Measurements from ENCODE around the gene KIAA0319L. TPM values are rescaled to one million over a fixed set of nuclear protein-coding genes. Genes with fewer than 3 reads are reported as not detected.

KIAA0319L gene
- total RNA-seq, 4 donors from 2014 or later = 91.7 to 112 (median 97.6) TPM

- TF ChIP-seq EP300 (IDR thresholded peaks at IDR 0.05; ENCODE audit: low read depth) = no peak
- TF ChIP-seq CTCF (IDR thresholded peaks at IDR 0.05) = no peak
- no peak for TF ChIP-seq POLR2AphosphoS5 (IDR thresholded peaks at IDR 0.05)
- TF ChIP-seq POLR2A (IDR thresholded peaks at IDR 0.05) = no peak
Observed at GRCh38 chr1:35386959-35387358, 170.2 kb downstream of the KIAA0319L start.

GRCh38 chr1:35386290-35386689 lies 170.9 kb downstream of the KIAA0319L start:
- DNase-seq = no peak
- Histone ChIP-seq H3K27me3 (no peaks in the 10 kb centered on the region), H3K9me3 (no peaks in the 10 kb centered on the region), H3K4me1 (no peaks in the 10 kb centered on the region), H3K36me3 (peaks cover 0 to 49% (median 8%) of the 10 kb centered on the region in 4 donors), H3K4me3 (no peak overlapping the region), H3K27ac (no peak overlapping the region)
- in situ Hi-C loops (cut with MboI; ENCODE audit: low pct_ligation_motif_present in 1 of 4, low pct_unique_long_range_greater_than_20kb in 1 of 4, low sequenced_read_pairs in 3 of 4) = no loop called here
- whole genome bisulfite sequencing, 2 donors (ENCODE audit: low coverage in 1 of 2) = 87 to 91% methylated on average over 6 to 7 of the region's 7 CpGs
- intact Hi-C loops (cut with DNase I; ENCODE audit: low total_unique reads) = no loop called here
- TF ChIP-seq POLR2AphosphoS5 (IDR thresholded peaks at IDR 0.05) = no peak
- no peak for TF ChIP-seq POLR2A (IDR thresholded peaks at IDR 0.05)
- TF ChIP-seq CTCF (IDR thresholded peaks at IDR 0.05) = no peak
- TF ChIP-seq EP300 (IDR thresholded peaks at IDR 0.05; ENCODE audit: low read depth) = no peak

More at GRCh38 chr1:35386959-35387358, 170.2 kb downstream of the KIAA0319L start:
- in situ Hi-C loops (cut with MboI; ENCODE audit: low pct_ligation_motif_present in 1 of 4, low pct_unique_long_range_greater_than_20kb in 1 of 4, low sequenced_read_pairs in 3 of 4) = no loop called here
- Histone ChIP-seq H3K4me1 (no peaks in the 10 kb centered on the region), H3K27ac (no peak overlapping the region), H3K27me3 (no peaks in the 10 kb centered on the region), H3K4me3 (no peak overlapping the region), H3K9me3 (no peaks in the 10 kb centered on the region), H3K36me3 (peaks cover 0 to 55% (median 8%) of the 10 kb centered on the region in 4 donors)
- WGBS, 2 donors (ENCODE audit: low coverage in 1 of 2) = 90 to 100% methylated on average over 3 to 6 of the region's 6 CpGs
- intact Hi-C loops (cut with DNase I; ENCODE audit: low total_unique reads) = no loop called here
- DNase-seq = no peak

Other genes with a start within 250 kb of the KIAA0319L start
- 10 to 100 TPM in 1 of 4 donors, 1 to 10 TPM in 3; 6.7 to 11.3 (median 9.5) TPM for gene NCDN, start 396 bp upstream of the KIAA0319L start, total RNA-seq
- gene TFAP2E, start 15.9 kb upstream of the KIAA0319L start, total RNA-seq = 1 to 10 TPM in 1 of 4 donors, under 1 TPM in 1, not detected in 2; 0.27 to 1.4 TPM
- gene PSMB2, start 84.1 kb upstream of the KIAA0319L start, total RNA-seq = 10 to 100 TPM; 16.1 to 41.6 (median 29.0) TPM
- gene C1orf216, start 161.5 kb upstream of the KIAA0319L start, total RNA-seq = 1 to 10 TPM; 2.8 to 6.7 (median 4.7) TPM
- under 1 TPM in 2 of 4 donors, not detected in 2; 0.79 to 0.82 TPM for gene CLSPN, start 212.6 kb upstream of the KIAA0319L start, total RNA-seq

All from transverse colon (tissue), 4 donors.